ENCODE data around the gene LSM10.

The LSM10 gene

GRCh38 chr1:36354486-36354885, 43.2 kb downstream of the LSM10 start:
- in situ Hi-C loops (cut with MboI; ENCODE audit: low sequenced_read_pairs): no loop called here

- in situ Hi-C loops (cut with MboI; ENCODE audit: low sequenced_read_pairs): no loop called here
Observed at GRCh38 chr1:36352910-36353878, 44.5 kb downstream of the LSM10 start.

GRCh38 chr1:36352125-36352909, 45.4 kb downstream of the LSM10 start:
- in situ Hi-C loops (cut with MboI; ENCODE audit: low sequenced_read_pairs): no loop called here

- in situ Hi-C loops (cut with MboI; ENCODE audit: low sequenced_read_pairs): no loop called here
Observed at GRCh38 chr1:36351227-36351977, 46.3 kb downstream of the LSM10 start.

GRCh38 chr1:36350659-36351226, 47.0 kb downstream of the LSM10 start:
- in situ Hi-C loops (cut with MboI; ENCODE audit: low sequenced_read_pairs): no loop called here

DNA sequence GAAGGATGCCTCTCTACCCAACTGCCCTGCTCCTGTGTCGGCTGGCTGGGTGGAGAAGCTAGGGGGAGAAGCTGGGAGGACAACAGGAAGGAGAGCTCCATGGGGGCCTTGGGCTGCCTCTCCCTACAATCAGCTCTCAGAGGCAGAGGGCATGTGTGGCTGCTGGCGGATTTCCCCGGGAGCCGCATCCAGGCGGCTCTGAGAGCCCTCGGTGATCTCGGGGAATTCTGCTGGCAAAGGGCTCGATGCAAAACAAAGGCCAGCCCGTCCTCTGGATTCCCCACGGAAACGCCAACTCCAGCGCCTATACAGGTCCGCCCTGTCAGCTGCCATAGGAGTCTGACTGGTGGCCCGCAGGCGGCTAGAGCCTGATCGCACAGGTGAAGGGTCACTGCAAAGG, 47.9 kb downstream of the LSM10 start:
- in situ Hi-C loops (cut with MboI; ENCODE audit: low sequenced_read_pairs): no loop called here

DNA sequence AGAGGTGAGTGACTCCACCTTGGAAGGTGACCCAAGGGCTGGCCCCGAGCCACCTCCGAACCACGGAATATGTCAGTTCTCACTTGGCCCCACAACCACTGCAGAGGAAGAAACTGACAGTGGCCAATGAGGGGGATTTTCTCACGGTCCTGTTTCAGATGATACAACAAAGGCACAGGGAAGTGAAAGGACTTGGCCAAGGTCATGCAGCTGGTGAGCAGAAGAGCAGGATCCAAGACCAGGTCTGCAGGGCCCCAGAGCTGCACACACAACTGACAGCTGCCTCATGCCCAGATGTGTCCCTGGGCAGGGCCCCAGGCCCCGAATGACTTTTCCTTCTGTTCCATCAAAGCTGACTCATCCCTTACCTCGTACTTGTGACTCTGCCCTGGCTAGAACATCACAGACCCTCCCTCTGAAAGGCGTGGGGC, 48.5 kb downstream of the LSM10 start:
- in situ Hi-C loops (cut with MboI; ENCODE audit: low sequenced_read_pairs): no loop called here

GRCh38 chr1:36346741-36347370, 50.9 kb downstream of the LSM10 start:
- in situ Hi-C loops (cut with MboI; ENCODE audit: low sequenced_read_pairs): no loop called here

DNA sequence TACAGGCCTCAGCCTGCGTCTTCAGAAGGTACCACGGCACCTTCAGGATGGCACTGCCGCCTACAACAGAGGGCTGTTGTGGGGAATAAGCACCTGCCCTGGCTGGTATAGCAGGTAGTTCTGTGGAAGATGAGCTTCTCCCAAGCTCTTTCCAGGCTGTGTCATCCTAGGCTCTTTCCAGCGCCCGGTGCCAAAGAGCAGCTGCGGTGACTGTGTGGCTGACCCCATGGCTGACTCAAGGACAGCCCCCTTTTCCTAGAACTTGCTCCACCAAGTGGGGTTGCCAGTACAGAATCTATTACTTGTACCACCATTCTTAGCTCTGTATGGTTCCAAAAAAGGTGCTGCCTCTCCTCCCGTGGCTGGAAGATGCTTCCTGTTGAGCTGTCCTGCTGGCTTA, 52.4 kb downstream of the LSM10 start:
- in situ Hi-C loops (cut with MboI; ENCODE audit: low sequenced_read_pairs): no loop called here

DNA sequence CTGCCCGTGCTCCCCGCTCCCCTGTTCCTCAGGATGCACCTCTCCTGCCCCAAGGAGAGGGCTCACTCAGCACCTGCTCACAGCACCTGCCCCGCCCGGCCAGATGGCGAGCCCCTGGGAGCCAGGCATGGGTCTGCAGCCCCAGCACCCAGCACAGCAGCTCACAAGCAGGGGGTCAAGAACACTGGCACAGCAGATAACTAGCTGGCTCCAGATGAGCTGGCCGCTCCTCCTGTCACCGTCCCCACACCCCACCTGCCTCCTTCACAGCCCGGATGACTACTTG, 53.4 kb downstream of the LSM10 start:
- in situ Hi-C loops (cut with MboI; ENCODE audit: low sequenced_read_pairs): no loop called here

GRCh38 chr1:36343651-36344394, 53.9 kb downstream of the LSM10 start:
- in situ Hi-C loops (cut with MboI; ENCODE audit: low sequenced_read_pairs): no loop called here

All from HL-60/S4 treated with phorbol 12-myristate 13-acetate at 8.2 ng/mL for 4 days and 3 days (cell line).